ENCODE results near the gene CHD8.
"Not testable (repeated sequence)": the region's sequence is repeated elsewhere in the genome, so short reads cannot be mapped to it uniquely, and the experiment has no call there.

The CHD8 gene

GRCh38 chr14:21437063-21437901, 18.6 kb downstream of the CHD8 start:
- DNase-seq, result peak; percentile 97

- DNase-seq, result no peak
Measured at GRCh38 chr14:21436567-21437062, 19.3 kb downstream of the CHD8 start.

GRCh38 chr14:21431126-21431525, 24.8 kb downstream of the CHD8 start:
- DNase-seq, result no peak

GRCh38 chr14:21428930-21429329, 27.0 kb downstream of the CHD8 start:
- no peak for DNase-seq

- no peak for DNase-seq
Measured at GRCh38 chr14:21426692-21427091, 29.2 kb downstream of the CHD8 start.

GRCh38 chr14:21419528-21419927, 36.4 kb downstream of the CHD8 start:
- DNase-seq, result no peak

- no peak for DNase-seq
Measured at GRCh38 chr14:21415329-21415728, 40.6 kb downstream of the CHD8 start.

GRCh38 chr14:21414137-21414631, 41.7 kb downstream of the CHD8 start:
- no peak for DNase-seq

- no peak for DNase-seq
Measured at GRCh38 chr14:21408147-21408546, 47.8 kb downstream of the CHD8 start.

- no peak for DNase-seq
Measured at GRCh38 chr14:21406213-21406612, 49.7 kb downstream of the CHD8 start.

- no peak for DNase-seq
Measured at GRCh38 chr14:21405097-21405496, 50.8 kb downstream of the CHD8 start.

GRCh38 chr14:21399311-21399870, 56.5 kb downstream of the CHD8 start:
- no peak for DNase-seq

GRCh38 chr14:21398901-21399300, 57.0 kb downstream of the CHD8 start:
- DNase-seq, result no peak

- no peak for DNase-seq
Measured at GRCh38 chr14:21395450-21395849, 60.5 kb downstream of the CHD8 start.

GRCh38 chr14:21385188-21385904, 70.6 kb downstream of the CHD8 start:
- DNase-seq, result peak; percentile 60

GRCh38 chr14:21384494-21384851, 71.5 kb downstream of the CHD8 start:
- DNase-seq, result peak; percentile 34

GRCh38 chr14:21383848-21384493, 72.0 kb downstream of the CHD8 start, which contains the start of gene SUPT16H:
SUPT16H (minus strand) TSS chr14:21384019; CDS start chr14:21383927, 92 bp downstream.
- DNase-seq, result peak; percentile 90

GRCh38 chr14:21382886-21383847, 72.8 kb downstream of the CHD8 start:
- peak; percentile 10 for DNase-seq

GRCh38 chr14:21382095-21382494, 73.8 kb downstream of the CHD8 start:
- DNase-seq, result no peak

GRCh38 chr14:21379338-21379737, 76.6 kb downstream of the CHD8 start:
- no peak for DNase-seq

- no peak for DNase-seq
Measured at GRCh38 chr14:21373980-21374379, 81.9 kb downstream of the CHD8 start.

- DNase-seq, result not testable (repeated sequence)
Measured at GRCh38 chr14:21372814-21373213, 83.1 kb downstream of the CHD8 start.
